Osteocyte (in vitro differentiated cells): ENCODE data around the gene SLC23A2. TPM values are rescaled to one million over a fixed set of nuclear protein-coding genes. Genes with fewer than 3 reads are reported as not detected.

Experiments
- DNase-seq: peaks from one replicate; pipeline ENCODE4 v3.0.0; 2021; ENCODE audit warnings: mixed read lengths; ENCODE audit not compliant: unreplicated experiment; ENCODE audit errors: extremely low spot score
- H3K27ac Mint-ChIP-seq: one replicate; pipeline ENCODE4 v1.8.0; 2021; ENCODE audit warnings: mild to moderate bottlenecking, mixed read lengths; ENCODE audit not compliant: unreplicated experiment
- H3K27me3 Mint-ChIP-seq: one replicate; pipeline ENCODE4 v1.8.0; 2021; ENCODE audit warnings: mixed read lengths; ENCODE audit not compliant: unreplicated experiment
- H3K36me3 Mint-ChIP-seq: one replicate; pipeline ENCODE4 v1.8.0; 2021; ENCODE audit warnings: mixed read lengths; ENCODE audit not compliant: unreplicated experiment
- H3K4me1 Mint-ChIP-seq: one replicate; pipeline ENCODE4 v1.8.0; 2021; ENCODE audit warnings: mixed read lengths; ENCODE audit not compliant: unreplicated experiment
- H3K4me3 Mint-ChIP-seq: one replicate; pipeline ENCODE4 v1.8.0; 2021; ENCODE audit warnings: mild to moderate bottlenecking, moderate library complexity, mixed read lengths; ENCODE audit not compliant: unreplicated experiment
- H3K9me3 Mint-ChIP-seq: one replicate; pipeline ENCODE4 v1.8.0; 2021; ENCODE audit warnings: mixed read lengths; ENCODE audit not compliant: unreplicated experiment
- CTCF ChIP-seq: fragments of 200-600 bp; sonication (generic); IDR thresholded peaks from 2 replicates; pipeline ENCODE4 v1.5.0; 2021; ENCODE audit warnings: antibody characterized with exemption, mild to moderate bottlenecking, moderate library complexity
- total RNA-seq: library from RNA; stranded (reverse); gene quantifications from 2 replicates; pipeline ENCODE4 v1.2.1, GENCODE V29; 2021

The SLC23A2 gene
- total RNA-seq, 1 donor from 2014 or later, result 23.1 TPM

GRCh38 chr20:4812216-4812615 is 189.1 kb downstream of the SLC23A2 start:
- Mint-ChIP-seq H3K27ac (no peak overlapping the region), H3K4me1 (peaks cover 2% of the 10 kb centered on the region), H3K27me3 (peaks cover 11% of the 10 kb centered on the region), H3K4me3 (no peak overlapping the region), H3K9me3 (no peaks in the 10 kb centered on the region), H3K36me3 (no peaks in the 10 kb centered on the region)
- DNase-seq, result no peak
- no peak for TF ChIP-seq CTCF

- Mint-ChIP-seq H3K36me3 (no peaks in the 10 kb centered on the region), H3K27me3 (peaks cover 15% of the 10 kb centered on the region), H3K4me3 (no peak overlapping the region), H3K27ac (no peak overlapping the region), H3K9me3 (no peaks in the 10 kb centered on the region), H3K4me1 (no peaks in the 10 kb centered on the region)
- TF ChIP-seq CTCF, result no peak
- no peak for DNase-seq
Measured at GRCh38 chr20:4811661-4812181, 189.6 kb downstream of the SLC23A2 start.

- peaks cover 20% of the 10 kb centered on the region for H3K27me3 Mint-ChIP-seq
- no peak for DNase-seq
- H3K4me1 Mint-ChIP-seq, result no peaks in the 10 kb centered on the region
- TF ChIP-seq CTCF, result no peak
- no peak overlapping the region for H3K4me3 Mint-ChIP-seq
- no peaks in the 10 kb centered on the region for H3K9me3 Mint-ChIP-seq
- H3K36me3 Mint-ChIP-seq, result no peaks in the 10 kb centered on the region
- H3K27ac Mint-ChIP-seq, result no peak overlapping the region
Measured at GRCh38 chr20:4811257-4811656, 190.1 kb downstream of the SLC23A2 start.

GRCh38 chr20:4810426-4811019 is 190.8 kb downstream of the SLC23A2 start:
- DNase-seq, result no peak
- Mint-ChIP-seq H3K27ac (no peak overlapping the region), H3K4me3 (no peak overlapping the region), H3K36me3 (no peaks in the 10 kb centered on the region), H3K9me3 (no peaks in the 10 kb centered on the region), H3K4me1 (no peaks in the 10 kb centered on the region), H3K27me3 (peaks cover 20% of the 10 kb centered on the region)
- no peak for TF ChIP-seq CTCF

GRCh38 chr20:4809707-4810106 is 191.6 kb downstream of the SLC23A2 start:
- no peak overlapping the region for H3K4me3 Mint-ChIP-seq
- no peak for TF ChIP-seq CTCF
- no peaks in the 10 kb centered on the region for H3K4me1 Mint-ChIP-seq
- no peaks in the 10 kb centered on the region for H3K9me3 Mint-ChIP-seq
- peaks cover 20% of the 10 kb centered on the region for H3K27me3 Mint-ChIP-seq
- no peak for DNase-seq
- H3K36me3 Mint-ChIP-seq, result no peaks in the 10 kb centered on the region
- no peak overlapping the region for H3K27ac Mint-ChIP-seq
